Fibroblast of pulmonary artery (primary cell): ENCODE results near the gene LRRFIP2.
"Not testable (repeated sequence)": the region's sequence is repeated elsewhere in the genome, so short reads cannot be mapped to it uniquely, and the experiment has no call there.

ENCODE experiments used
- DNase-seq: peaks from one replicate; pipeline ENCODE4 v3.0.0-alpha.2; 2010; ENCODE audit warnings: low read depth
- H3K4me3 ChIP-seq: replicated peaks from 2 replicates; pipeline ENCODE4 v1.5.1; 2011; ENCODE audit warnings: low read depth, mild to moderate bottlenecking, control low read depth, low read length, moderate library complexity
- TF ChIP-seq, protein P1 (sequence below): IDR thresholded peaks from 2 replicates; pipeline ENCODE4 v1.5.1; 2011; ENCODE audit warnings: mild to moderate bottlenecking, control low read depth, low read length, inconsistent platforms; ENCODE audit errors: missing control alignments

Gene LRRFIP2

DNA sequence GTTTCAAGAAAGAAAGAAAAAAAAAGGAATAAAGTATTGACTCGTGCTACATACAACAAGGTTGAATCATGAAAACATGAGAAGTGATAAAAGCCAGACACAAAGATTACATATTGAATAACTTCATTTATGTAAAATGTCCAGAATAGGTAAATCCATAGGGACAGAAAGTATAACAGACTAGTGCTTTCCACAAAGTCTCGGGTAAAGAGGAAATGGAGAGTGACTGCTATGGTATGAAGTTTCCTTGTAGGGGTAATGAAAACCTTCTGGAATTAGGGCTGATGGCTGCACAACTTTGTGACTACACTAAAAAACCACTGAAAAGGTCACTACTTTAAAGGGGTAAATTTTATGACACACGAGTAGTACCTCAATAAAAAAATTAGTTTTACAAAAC, 13.0 kb downstream of the LRRFIP2 start:
- no peak overlapping the region for H3K4me3 ChIP-seq
- DNase-seq, result no peak
- TF ChIP-seq, protein P1, sequence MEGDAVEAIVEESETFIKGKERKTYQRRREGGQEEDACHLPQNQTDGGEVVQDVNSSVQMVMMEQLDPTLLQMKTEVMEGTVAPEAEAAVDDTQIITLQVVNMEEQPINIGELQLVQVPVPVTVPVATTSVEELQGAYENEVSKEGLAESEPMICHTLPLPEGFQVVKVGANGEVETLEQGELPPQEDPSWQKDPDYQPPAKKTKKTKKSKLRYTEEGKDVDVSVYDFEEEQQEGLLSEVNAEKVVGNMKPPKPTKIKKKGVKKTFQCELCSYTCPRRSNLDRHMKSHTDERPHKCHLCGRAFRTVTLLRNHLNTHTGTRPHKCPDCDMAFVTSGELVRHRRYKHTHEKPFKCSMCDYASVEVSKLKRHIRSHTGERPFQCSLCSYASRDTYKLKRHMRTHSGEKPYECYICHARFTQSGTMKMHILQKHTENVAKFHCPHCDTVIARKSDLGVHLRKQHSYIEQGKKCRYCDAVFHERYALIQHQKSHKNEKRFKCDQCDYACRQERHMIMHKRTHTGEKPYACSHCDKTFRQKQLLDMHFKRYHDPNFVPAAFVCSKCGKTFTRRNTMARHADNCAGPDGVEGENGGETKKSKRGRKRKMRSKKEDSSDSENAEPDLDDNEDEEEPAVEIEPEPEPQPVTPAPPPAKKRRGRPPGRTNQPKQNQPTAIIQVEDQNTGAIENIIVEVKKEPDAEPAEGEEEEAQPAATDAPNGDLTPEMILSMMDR, result no peak

DNA sequence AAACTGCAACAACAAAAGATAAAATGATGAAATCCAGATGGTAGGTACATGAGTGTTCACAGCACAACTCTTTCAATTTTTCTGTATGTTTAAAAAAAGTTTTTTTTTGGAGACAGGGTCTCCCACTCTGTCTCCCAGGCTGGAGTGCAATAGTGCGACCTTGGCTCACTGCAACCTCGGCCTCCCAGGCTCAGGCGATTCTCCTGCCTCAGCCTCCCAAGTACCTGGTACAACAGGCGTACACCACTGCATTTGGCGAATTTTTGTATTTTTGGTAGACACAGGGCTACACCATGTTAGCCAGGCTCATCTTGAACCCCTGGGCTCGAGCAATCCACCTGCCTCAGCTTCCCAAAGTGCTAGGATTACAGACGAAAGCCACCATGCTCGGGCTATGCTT, 18.6 kb downstream of the LRRFIP2 start:
- no peak for DNase-seq
- H3K4me3 ChIP-seq, result no peak overlapping the region
- TF ChIP-seq, protein P1, result no peak

DNA sequence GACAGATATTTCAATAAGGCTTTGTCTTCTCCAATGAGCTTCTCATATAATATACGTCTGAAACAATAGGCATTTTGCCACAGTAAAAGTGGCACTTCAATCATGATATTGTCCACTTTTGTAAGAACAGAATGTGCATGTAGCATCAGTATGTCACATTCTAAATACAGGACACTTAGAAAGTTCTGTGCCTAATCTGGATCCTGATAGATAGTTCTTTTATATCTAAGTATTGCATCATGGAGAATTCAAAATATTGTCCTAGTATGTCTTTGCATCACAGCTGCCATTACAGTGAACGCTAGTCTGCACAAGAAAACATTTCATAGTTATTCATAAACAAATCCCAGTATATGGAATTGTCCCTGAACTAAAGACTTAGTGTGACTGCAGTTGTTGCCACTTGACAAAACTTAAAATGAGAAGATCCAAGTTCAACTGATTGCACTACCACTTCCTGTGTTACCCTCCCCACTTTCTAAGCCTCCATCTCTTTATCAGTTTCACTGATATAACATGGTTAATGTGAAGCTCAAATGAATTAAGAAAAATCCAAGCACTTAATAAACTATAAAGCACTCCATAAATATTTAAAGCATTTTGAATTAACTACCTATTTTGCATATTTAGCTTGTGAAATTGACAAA, 19.6 kb downstream of the LRRFIP2 start:
- no peak overlapping the region for H3K4me3 ChIP-seq
- no peak for DNase-seq
- TF ChIP-seq, protein P1, result no peak

DNA sequence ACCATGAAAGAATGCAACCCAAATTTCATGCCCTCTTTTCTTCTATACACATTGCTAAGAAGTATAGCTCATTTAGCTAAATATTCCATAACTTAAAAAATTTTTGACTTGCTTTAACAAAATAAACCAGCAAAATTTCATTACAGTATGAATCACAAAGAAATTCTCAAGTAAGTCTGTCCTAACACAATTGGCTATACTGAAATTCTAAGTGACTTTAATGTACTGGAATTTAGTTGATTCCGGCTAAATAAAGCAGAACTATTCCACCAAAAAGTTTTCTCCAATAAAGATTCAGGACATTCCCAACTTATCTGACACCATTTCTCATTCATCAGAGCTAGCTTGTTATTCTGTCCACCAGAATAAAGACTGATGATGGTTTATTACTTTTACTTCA, 23.8 kb downstream of the LRRFIP2 start:
- TF ChIP-seq, protein P1, result no peak
- no peak for DNase-seq

DNA sequence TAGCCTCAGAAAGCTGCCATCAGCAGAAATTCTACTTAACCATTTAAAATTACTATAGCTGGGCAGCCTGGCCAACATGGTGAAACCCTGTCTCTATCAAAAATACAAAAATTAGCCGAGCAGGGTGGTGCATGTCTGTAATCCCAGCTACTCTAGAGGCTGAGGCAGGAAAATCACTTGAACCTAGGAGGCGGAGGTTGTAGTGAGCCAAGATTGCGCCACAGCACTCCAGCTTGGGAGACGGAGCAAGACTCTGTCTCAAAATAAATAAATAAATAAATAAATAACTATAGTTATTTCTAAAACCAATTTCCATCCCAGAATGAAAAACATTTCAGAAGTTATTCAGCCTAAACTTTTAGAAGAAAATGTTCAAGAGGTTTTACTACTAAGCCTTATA, 25.1 kb downstream of the LRRFIP2 start:
- no peak for DNase-seq
- no peak overlapping the region for H3K4me3 ChIP-seq
- TF ChIP-seq, protein P1, result no peak

More for the DNA sequence above, 23.8 kb downstream of the LRRFIP2 start:
- no peak overlapping the region for H3K4me3 ChIP-seq

DNA sequence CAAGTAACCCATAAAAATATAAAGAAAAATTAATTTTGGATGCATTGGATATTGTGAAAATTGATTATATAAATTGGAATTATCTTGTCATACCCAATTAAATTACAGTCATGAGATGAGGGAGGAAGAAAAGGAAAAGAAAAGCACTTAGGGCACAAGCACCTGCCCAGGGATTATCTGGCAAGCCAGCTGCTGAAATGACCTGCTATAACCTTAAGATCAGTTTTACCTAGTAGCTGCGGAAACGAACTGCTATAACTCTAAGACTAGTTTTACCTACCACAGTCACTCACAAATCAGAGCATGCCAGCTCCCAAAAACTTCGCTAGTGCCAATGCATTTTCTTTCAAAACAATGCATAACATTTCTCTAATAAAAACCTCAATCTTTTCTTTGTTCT, 26.2 kb downstream of the LRRFIP2 start:
- TF ChIP-seq, protein P1, result no peak
- DNase-seq, result no peak
- H3K4me3 ChIP-seq, result no peak overlapping the region

DNA sequence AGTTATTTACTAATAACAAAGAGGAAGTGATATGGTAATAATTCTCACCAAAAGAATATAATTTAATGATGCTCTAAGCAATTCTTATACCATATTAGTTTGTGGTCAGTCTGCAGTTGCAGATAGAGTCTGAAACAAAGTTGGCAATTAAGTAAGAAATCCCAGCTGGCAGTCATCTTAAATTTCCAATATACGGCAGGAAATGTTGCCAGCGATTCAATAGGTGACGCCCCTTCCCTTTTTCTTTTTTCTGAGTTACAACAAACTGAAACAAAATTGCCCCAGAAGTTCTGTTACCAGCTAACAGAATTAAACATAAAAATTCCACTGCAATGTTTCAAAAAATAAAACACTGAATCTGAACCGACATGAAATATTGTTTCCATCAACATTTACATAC, 26.7 kb downstream of the LRRFIP2 start:
- no peak overlapping the region for H3K4me3 ChIP-seq
- DNase-seq, result no peak
- TF ChIP-seq, protein P1, result no peak

DNA sequence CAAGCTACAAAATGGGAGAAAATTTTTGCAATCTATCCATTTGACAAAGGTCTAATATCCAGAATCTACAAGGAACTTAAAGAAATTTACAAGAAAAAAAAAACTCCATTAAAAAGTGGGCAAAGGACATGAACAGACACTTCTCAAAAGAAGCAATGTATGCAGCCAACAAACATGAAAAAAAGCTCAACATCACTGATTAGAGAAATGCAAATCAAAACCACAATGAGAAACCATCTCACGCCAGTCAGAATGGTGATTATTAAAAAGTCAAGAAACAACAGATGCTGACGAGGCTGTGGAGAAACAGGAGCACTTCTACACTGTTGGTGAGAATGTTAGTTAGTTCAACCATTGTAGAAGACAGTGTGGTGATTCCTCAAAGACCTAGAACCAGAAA, 27.5 kb downstream of the LRRFIP2 start:
- DNase-seq, H3K4me3 ChIP-seq: not testable (repeated sequence)
